ENCODE measurements around the gene ACTR3.

ACTR3 gene

DNA sequence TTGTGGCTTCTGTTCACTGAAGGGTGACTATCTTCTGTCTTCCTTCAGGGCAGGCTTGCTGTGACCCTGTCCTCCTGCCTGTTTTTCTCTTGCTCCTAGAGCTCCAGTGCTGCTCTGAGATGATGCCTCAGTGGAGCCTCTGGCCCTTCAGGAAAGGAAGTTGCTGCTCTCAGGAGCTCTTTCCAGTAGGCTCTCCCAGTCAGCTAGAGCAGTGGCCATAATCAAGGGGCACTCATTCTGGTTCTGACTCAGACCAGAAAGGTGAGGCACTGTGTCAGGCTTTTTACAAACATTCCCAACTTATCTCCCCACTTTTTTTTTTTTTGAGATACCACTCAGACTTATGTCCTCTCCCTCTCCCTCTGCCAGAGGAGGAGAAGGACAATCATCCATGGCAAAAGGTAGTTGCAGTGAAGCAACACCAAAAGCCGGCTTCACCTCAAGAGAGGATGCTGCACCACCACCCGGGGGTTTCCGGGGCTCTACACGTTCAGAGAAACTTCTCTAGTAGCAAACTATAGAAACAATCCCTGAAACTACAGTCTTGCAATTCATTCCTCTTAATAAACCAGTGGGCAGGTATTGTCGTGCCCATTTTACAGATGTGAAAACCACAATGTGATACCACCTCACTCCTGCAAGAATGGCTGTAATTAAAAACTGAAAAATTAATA lies 115.4 kb downstream of the ACTR3 start:
- no peak for DNase-seq

DNA sequence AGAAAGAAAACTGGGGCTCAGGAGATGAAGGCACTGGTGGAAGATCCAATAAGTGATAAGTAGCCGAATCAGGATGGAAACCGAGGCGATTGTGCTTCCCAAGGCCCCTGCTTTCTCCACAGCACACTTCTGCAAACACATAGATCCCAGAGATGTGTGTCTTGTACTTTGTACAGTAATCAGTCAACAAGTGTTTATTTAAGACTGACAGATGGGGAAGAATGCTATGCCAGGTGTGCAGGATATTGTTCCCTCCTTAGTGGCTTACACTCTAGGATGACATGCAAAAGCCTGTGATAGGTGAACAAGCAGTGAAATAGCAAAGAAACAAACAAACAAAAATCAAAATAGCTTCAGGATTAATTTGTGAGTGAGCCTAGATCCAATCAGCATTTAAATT lies 116.6 kb downstream of the ACTR3 start:
- no peak for DNase-seq

DNA sequence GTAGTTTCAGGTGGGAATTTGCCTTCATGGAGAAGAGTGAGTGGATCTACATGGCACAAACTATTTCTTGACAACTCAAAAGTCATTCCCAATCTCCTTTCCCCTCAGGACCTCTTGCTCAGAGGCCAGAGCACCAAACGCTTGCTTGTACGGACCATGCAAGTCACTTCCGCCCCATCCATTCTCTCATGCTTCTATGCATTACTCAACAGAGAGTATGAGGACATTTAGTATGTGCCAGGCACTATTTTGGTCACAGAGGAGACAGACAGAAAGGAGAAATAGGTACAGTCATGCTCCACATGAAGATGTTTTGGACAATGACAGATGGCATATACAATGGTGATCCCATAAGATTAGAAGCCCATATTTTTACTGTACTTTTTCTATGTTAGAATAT lies 117.5 kb downstream of the ACTR3 start:
- DNase-seq = peak; percentile 21

DNA sequence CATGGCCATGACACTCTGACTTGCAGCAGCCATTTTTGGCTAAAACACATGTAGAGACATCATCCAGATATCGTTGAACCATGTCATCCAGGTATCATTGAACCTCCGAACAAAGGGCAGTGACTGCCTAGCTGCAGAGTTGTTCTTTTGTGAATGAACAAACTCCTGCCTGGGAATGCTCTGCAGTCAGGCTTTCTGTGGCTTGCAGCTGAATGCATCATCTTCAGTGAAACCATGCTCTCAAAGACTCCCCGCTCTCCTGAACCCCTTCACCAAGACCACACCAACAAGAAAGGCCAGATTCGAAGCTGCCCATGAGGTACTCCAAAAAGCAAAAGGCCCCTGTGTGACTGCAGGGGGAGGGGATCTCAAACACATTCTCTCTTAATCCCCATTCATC lies 118.8 kb downstream of the ACTR3 start:
- no peak for DNase-seq

DNA sequence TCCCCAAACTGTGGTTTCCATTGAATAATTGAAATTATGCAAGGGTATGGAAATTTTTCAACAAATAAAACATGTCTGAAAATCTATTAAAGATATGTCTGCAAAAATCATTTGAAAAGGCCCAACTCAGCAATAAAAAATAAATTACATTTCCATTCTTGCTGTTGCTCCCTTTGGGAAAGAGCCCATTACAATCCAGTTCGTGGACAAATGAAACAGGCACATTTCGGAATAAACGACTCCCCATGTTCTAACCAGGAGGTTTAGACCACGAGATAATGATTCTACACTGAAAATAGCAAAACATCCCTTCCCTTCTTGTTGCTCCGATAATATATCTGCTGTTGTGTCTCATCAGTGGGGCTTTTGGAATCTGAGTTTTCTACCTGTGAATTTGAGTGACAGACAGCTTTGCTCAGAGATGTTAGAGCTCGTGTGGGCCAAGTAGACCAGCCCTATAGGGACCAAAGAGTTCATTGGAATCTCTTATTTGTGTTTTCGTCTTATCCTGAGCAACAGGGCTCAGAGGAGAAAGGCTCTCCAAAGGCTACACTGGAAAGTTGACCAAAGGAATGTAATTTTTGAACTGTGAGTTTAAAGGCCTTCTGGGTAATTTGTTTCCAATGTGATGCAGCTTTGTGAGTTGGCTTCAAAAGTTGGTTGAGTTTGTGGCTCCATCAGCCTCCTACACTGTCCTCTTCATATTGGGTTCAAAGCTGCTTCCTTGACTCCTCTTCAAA lies 119.5 kb downstream of the ACTR3 start:
- no peak for DNase-seq

DNA sequence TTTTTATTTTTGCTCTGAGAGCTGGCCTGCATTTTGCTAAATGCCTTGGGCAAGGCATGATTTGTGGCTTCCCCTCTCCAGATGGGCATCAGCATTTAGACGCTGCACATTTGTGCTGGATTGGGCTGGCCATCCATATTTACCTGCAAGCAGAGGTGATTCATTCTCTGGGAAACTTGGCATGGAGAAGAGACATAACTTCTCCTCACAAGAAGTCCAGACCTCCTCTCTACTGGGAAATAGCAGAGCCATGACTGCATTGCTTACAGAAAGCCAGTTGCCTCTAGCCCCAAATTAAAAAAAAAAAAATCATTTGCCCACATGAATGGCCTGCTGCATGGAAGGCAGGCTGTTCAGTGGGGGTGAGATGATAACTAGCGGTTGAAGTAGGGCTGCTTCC lies 120.1 kb downstream of the ACTR3 start:
- DNase-seq = no peak

DNA sequence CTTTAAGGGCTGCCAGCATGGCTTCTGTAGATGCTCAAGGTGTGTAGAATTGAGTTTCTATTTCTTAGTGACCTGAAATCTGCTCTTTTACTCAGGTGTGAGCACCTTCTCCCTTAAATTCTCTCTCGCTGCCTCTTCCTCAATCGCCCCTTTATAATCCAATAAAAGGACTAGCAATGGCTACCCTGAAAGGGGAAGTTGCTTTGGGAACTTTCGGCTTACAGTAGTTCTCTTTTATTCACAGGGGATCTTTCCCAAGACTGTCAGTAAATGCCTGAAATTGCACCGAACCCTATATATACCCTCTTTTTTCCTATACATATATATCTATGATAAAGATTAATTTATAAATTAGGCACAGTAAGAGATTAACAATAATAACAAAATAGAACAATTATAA lies 121.8 kb downstream of the ACTR3 start:
- DNase-seq = peak; percentile 60
